ENCODE results near the gene ZIC2. TPM values are rescaled to one million over a fixed set of nuclear protein-coding genes. Genes with fewer than 3 reads are reported as not detected.

Gene ZIC2
- total RNA-seq, 4 donors from 2014 or later = not detected

- H3K4me3 ChIP-seq = peak overlapping the region; percentile 36
- no peak overlapping the region for H3K27ac ChIP-seq
- TF ChIP-seq POLR2AphosphoS5 (IDR thresholded peaks at IDR 0.05) (no peak), CTCF (IDR thresholded peaks at IDR 0.05) (no peak), EP300 (IDR thresholded peaks at IDR 0.05) (no peak), POLR2A (IDR thresholded peaks at IDR 0.05) (no peak)
- peaks cover 98% of the 10 kb centered on the region for H3K27me3 ChIP-seq
- peaks cover 43% of the 10 kb centered on the region for H3K4me1 ChIP-seq
- no peak for DNase-seq (ENCODE audit: low spot score in 2 of 2)
- 10% methylated on average over 23 of the region's 49 CpGs for WGBS
- no peaks in the 10 kb centered on the region for H3K9me3 ChIP-seq
- H3K36me3 ChIP-seq = no peaks in the 10 kb centered on the region
Observed at GRCh38 chr13:99959540-99960230, 21.9 kb upstream of the ZIC2 start.

- Histone ChIP-seq H3K27me3 (peaks cover 98% of the 10 kb centered on the region), H3K27ac (no peak overlapping the region), H3K4me3 (no peak overlapping the region), H3K4me1 (peaks cover 42% of the 10 kb centered on the region), H3K36me3 (no peaks in the 10 kb centered on the region), H3K9me3 (no peaks in the 10 kb centered on the region)
- TF ChIP-seq POLR2AphosphoS5 (IDR thresholded peaks at IDR 0.05) (no peak), POLR2A (IDR thresholded peaks at IDR 0.05) (no peak), EP300 (IDR thresholded peaks at IDR 0.05) (no peak), CTCF (IDR thresholded peaks at IDR 0.05) (no peak)
- no peak for DNase-seq (ENCODE audit: low spot score in 2 of 2)
- 20% methylated on average over 12 of the region's 13 CpGs for WGBS
Observed at GRCh38 chr13:99960663-99961311, 20.8 kb upstream of the ZIC2 start.

GRCh38 chr13:99961636-99962035 lies 19.9 kb upstream of the ZIC2 start:
- WGBS = 59% methylated on average over 8 of the region's 8 CpGs
- no peak overlapping the region for H3K27ac ChIP-seq
- no peaks in the 10 kb centered on the region for H3K36me3 ChIP-seq
- peaks cover 33% of the 10 kb centered on the region for H3K4me1 ChIP-seq
- no peak overlapping the region for H3K4me3 ChIP-seq
- no peaks in the 10 kb centered on the region for H3K9me3 ChIP-seq
- no peak for DNase-seq (ENCODE audit: low spot score in 2 of 2)
- H3K27me3 ChIP-seq = peaks cover 98% of the 10 kb centered on the region
- TF ChIP-seq EP300 (IDR thresholded peaks at IDR 0.05) (no peak), POLR2AphosphoS5 (IDR thresholded peaks at IDR 0.05) (no peak), POLR2A (IDR thresholded peaks at IDR 0.05) (no peak), CTCF (IDR thresholded peaks at IDR 0.05) (no peak)

- DNase-seq (ENCODE audit: low spot score in 2 of 2) = no peak
- no peaks in the 10 kb centered on the region for H3K9me3 ChIP-seq
- peaks cover 95% of the 10 kb centered on the region for H3K27me3 ChIP-seq
- 84% methylated on average over 1 of the region's 1 CpG for WGBS
- H3K4me3 ChIP-seq = no peak overlapping the region
- no peak for TF ChIP-seq POLR2A (IDR thresholded peaks at IDR 0.05)
- TF ChIP-seq POLR2AphosphoS5 (IDR thresholded peaks at IDR 0.05) = no peak
- TF ChIP-seq EP300 (IDR thresholded peaks at IDR 0.05) = no peak
- no peak for TF ChIP-seq CTCF (IDR thresholded peaks at IDR 0.05)
- H3K36me3 ChIP-seq = no peaks in the 10 kb centered on the region
- peaks cover 27% of the 10 kb centered on the region for H3K4me1 ChIP-seq
- H3K27ac ChIP-seq = no peak overlapping the region
Observed at GRCh38 chr13:99962242-99962641, 19.3 kb upstream of the ZIC2 start.

GRCh38 chr13:99963816-99964339 lies 17.7 kb upstream of the ZIC2 start:
- peaks cover 95% of the 10 kb centered on the region for H3K27me3 ChIP-seq
- peaks cover 24% of the 10 kb centered on the region for H3K4me1 ChIP-seq
- H3K9me3 ChIP-seq = no peaks in the 10 kb centered on the region
- 57% methylated on average over 3 of the region's 3 CpGs for WGBS
- DNase-seq (ENCODE audit: low spot score in 2 of 2) = no peak
- no peak for TF ChIP-seq CTCF (IDR thresholded peaks at IDR 0.05)
- TF ChIP-seq EP300 (IDR thresholded peaks at IDR 0.05) = no peak
- TF ChIP-seq POLR2A (IDR thresholded peaks at IDR 0.05) = no peak
- TF ChIP-seq POLR2AphosphoS5 (IDR thresholded peaks at IDR 0.05) = no peak
- H3K36me3 ChIP-seq = no peaks in the 10 kb centered on the region
- H3K4me3 ChIP-seq = no peak overlapping the region
- no peak overlapping the region for H3K27ac ChIP-seq
